HG02763 (cell line): ENCODE measurements around the gene HS6ST3.

ENCODE experiments used
- ATAC-seq: cut with Tn5 transposase; IDR thresholded peaks from one replicate; pipeline ENCODE4 v1.9.1; 2021; ENCODE audit warnings: mild to moderate bottlenecking, moderate library complexity; ENCODE audit not compliant: unreplicated experiment

The HS6ST3 gene

GRCh38 chr13:96880419-96880818 lies 790.5 kb downstream of the HS6ST3 start:
- ATAC-seq: no peak
